GM12891 (cell line): ENCODE measurements around the gene GRM1.

ENCODE experiments used
- POLR2A ChIP-seq: IDR thresholded peaks from 2 replicates; pipeline ENCODE4 v1.6.1; 2011; ENCODE audit warnings: low read depth, low read length, control low read depth
- POLR2AphosphoS5 ChIP-seq: IDR thresholded peaks from 2 replicates; pipeline ENCODE4 v1.6.1; 2011; ENCODE audit warnings: low read depth, low read length, control low read depth
- POU2F2 ChIP-seq: IDR thresholded peaks from 2 replicates; pipeline ENCODE4 v1.6.1; 2011; ENCODE audit warnings: low read depth, mild to moderate bottlenecking, control low read depth, low read length, moderate library complexity
- TAF1 ChIP-seq: IDR thresholded peaks from 2 replicates; pipeline ENCODE4 v1.6.1; 2011; ENCODE audit warnings: low read depth, low read length, control low read depth

DNA sequence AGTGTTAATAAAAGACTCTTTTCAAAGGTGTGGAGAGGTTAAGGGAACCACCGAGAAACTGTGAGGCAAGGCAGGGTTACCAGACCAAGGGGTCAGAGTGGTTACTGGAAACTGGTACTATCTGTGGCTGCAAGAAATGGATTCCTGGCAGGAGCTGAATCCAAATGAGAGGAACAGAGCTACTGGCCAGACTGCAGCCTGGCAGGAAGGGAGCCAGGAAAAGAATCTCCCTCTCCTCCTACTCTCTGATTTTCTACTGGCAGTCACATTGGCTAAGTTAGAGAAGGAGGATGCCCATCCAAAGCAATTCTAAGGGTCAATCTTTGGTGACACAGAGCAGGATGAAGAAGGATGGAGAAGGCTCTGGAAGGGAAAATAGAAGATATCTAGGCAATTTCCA, 211.5 kb downstream of the GRM1 start:
- TF ChIP-seq POLR2A (no peak), POU2F2 (no peak), TAF1 (no peak), POLR2AphosphoS5 (no peak)
